Thyroid gland (tissue), 4 donors: ENCODE data around the gene C16orf89. TPM values are rescaled to one million over a fixed set of nuclear protein-coding genes. Genes with fewer than 3 reads are reported as not detected.
A peak's percentile ranks its signal among the peaks of the same experiment; 100 is the strongest.
"Not testable (repeated sequence)": the region's sequence is repeated elsewhere in the genome, so short reads cannot be mapped to it uniquely, and the experiment has no call there.

Source experiments
- DNase-seq, 2 donors: peaks; one replicate each; pipeline ENCODE4 v3.0.0-alpha.2; 2019
- H3K27ac ChIP-seq, 3 donors: fragments of 200-600 bp; sonication (generic); 1 replicate in 2 of 3; 2 replicates in 1 of 3; pipeline ENCODE4 v1.5.1; 2016 to 2019; ENCODE audit warnings: mild to moderate bottlenecking in 1 of 3, moderate library complexity in 1 of 3
- H3K27me3 ChIP-seq: fragments of 200-600 bp; sonication (generic); one replicate; pipeline ENCODE4 v1.5.1; 2019
- H3K36me3 ChIP-seq, 2 donors: fragments of 200-600 bp; sonication (generic); one replicate each; pipeline ENCODE4 v1.5.1; 2016 to 2019
- H3K4me1 ChIP-seq, 2 donors: fragments of 200-600 bp; sonication (generic); one replicate each; pipeline ENCODE4 v1.5.1; 2017 to 2019
- H3K4me3 ChIP-seq, 3 donors: fragments of 200-600 bp; sonication (generic); replicated peaks in 1 of 3; 1 replicate in 2 of 3; 2 replicates in 1 of 3; pipeline ENCODE4 v1.5.1; 2016; ENCODE audit warnings: mild to moderate bottlenecking in 1 of 3
- H3K9me3 ChIP-seq: fragments of 200-600 bp; sonication (generic); one replicate; pipeline ENCODE4 v1.5.1; 2017
- POLR2A ChIP-seq, 2 donors: fragments of 450-650 bp; IDR thresholded peaks; one replicate each; pipeline ENCODE4 v1.6.1; 2017; ENCODE audit warnings: antibody characterized with exemption in 2 of 2, mild to moderate bottlenecking in 2 of 2, moderate library complexity in 1 of 2
- WGBS, 2 donors: methylation state at CpG; one replicate each; pipeline ENCODE4 v1.1.5; 2017; 5-methylcytosine and 5-hydroxymethylcytosine counted together
- intact Hi-C: fragments of 100-400 bp; cut with DNase I; formaldehyde crosslinking; loops from one replicate; pipeline ENCODE4 v1.15.1; 2023
- total RNA-seq, 4 donors: library from RNA; depleted of rRNA; stranded (reverse); fragments of >200 nt; gene quantifications; one replicate each; pipeline ENCODE4 v1.2.3, GENCODE V29; 2016
- TF ChIP-seq, protein P1 (sequence below), 6 experiments: fragments of 200-600 bp in 3 of 6; fragments of 450-650 bp in 3 of 6; sonication (generic) in 3 of 6; IDR thresholded peaks; one replicate each; pipeline ENCODE4 v1.5.1; 2016 to 2019; ENCODE audit warnings: antibody characterized with exemption in 6 of 6, mild to moderate bottlenecking in 2 of 6, inconsistent platforms in 1 of 6, moderate library complexity in 1 of 6

Gene C16orf89, protein sequence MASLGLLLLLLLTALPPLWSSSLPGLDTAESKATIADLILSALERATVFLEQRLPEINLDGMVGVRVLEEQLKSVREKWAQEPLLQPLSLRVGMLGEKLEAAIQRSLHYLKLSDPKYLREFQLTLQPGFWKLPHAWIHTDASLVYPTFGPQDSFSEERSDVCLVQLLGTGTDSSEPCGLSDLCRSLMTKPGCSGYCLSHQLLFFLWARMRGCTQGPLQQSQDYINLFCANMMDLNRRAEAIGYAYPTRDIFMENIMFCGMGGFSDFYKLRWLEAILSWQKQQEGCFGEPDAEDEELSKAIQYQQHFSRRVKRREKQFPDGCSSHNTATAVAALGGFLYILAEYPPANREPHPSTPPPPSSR
- total RNA-seq, result 100 to 1,000 TPM; 172 to 385 (median 287) TPM

DNA sequence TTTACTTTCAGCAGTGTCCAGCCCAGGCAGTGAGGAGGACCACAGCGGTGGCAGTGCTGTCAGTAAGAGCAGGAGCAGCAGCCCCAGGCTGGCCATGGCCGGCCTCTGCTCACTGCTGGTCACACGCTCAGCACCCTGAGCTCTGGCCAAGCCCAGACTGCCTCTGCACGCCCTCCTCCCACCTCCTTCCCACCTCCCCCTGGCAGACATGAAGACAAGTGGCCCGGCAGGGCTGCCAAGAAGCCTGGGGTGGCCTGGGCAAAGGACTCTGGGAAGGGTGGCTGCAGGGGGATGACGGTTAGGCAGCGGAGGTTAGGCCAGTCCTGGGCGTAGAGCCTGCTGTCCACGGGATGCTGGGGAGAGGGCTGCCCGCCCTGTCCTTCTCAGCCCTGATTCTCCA lies at the start of gene C16orf89:
C16orf89 (minus strand) TSS at position 144 of the 400 bp plus-strand sequence; CDS start at position 96, 48 bp downstream.
- Histone ChIP-seq H3K9me3 (no peaks in the 10 kb centered on the region), H3K36me3 (no peaks in the 10 kb centered on the region), H3K27me3 (no peaks in the 10 kb centered on the region), H3K4me1 (peaks cover 13 to 18% of the 10 kb centered on the region in 2 donors), H3K27ac (peak within 1 kb of the TSS; percentile 53 to 81 (median 77)), H3K4me3 (peak within 1 kb of the TSS in 1 of 3 donors; percentile 13)
- WGBS, 2 donors, result 20 to 45% methylated on average over 6 of the region's 10 CpGs
- DNase-seq, result peak; percentile 85 to 87
- TF ChIP-seq, protein P1, sequence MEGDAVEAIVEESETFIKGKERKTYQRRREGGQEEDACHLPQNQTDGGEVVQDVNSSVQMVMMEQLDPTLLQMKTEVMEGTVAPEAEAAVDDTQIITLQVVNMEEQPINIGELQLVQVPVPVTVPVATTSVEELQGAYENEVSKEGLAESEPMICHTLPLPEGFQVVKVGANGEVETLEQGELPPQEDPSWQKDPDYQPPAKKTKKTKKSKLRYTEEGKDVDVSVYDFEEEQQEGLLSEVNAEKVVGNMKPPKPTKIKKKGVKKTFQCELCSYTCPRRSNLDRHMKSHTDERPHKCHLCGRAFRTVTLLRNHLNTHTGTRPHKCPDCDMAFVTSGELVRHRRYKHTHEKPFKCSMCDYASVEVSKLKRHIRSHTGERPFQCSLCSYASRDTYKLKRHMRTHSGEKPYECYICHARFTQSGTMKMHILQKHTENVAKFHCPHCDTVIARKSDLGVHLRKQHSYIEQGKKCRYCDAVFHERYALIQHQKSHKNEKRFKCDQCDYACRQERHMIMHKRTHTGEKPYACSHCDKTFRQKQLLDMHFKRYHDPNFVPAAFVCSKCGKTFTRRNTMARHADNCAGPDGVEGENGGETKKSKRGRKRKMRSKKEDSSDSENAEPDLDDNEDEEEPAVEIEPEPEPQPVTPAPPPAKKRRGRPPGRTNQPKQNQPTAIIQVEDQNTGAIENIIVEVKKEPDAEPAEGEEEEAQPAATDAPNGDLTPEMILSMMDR (IDR thresholded peaks at IDR 0.05), result no peak
- TF ChIP-seq POLR2A (IDR thresholded peaks at IDR 0.05), result peak in 1 of 2 donors; percentile 62
- intact Hi-C loops, result no loop called here

DNA sequence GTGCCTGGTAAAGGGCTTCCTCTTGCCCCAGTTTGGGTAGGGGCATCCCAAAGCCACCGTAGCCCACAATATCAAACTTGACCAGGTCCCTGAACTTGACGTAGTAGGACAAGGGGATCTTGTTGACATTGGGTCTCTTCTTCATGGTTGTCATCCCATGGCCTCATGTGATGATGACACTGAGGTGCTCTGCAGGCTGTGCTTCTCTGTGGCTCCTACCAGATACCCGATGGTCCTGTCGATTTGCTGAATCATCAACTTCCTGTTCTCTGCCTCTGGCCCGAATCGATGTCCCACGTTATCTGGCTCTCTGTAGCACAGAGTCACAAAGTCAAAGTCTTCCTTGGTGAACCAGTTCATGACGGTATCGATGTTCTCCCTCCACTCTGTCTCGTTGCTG lies 45.2 kb upstream of the C16orf89 start:
- H3K4me3 ChIP-seq, H3K36me3 ChIP-seq, H3K9me3 ChIP-seq, H3K27ac ChIP-seq, H3K4me1 ChIP-seq, DNase-seq, intact Hi-C loops, H3K27me3 ChIP-seq: not testable (repeated sequence)
- WGBS, 2 donors, result 88 to 94% methylated on average over 10 of the region's 10 CpGs

DNA sequence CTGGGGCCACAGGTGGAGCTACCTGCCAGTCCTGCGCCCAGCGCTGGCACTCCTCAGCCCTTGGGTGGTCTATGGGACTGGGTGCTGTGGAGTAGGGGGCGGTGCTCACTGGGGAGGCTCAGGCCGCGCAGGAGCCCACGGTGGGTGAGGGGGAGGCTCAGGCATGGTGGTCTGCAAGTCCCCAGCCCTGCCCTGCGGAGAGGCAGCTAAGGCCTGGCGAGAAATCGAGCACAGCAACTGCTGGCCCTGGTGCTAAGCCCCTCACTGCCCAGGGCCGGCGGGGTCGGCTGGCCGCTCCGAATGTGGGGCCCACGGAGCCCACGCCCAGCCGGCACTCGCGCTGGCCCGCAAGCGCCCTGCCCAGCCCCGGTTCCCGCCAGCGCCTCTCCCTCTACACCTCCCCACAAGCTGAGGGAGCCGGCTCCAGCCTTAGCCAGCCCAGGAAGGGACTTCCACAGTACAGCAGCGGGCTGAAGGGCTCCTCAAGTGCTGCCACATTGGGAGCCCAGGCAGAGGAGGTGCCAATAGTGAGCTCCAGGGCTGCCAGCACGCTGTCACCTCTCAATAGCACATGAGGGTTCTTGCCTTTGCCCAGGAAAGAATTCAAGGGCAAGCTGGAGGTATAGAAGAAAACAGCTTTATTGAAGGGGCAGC lies 42.9 kb upstream of the C16orf89 start:
- Histone ChIP-seq H3K9me3 (no peaks in the 10 kb centered on the region), H3K36me3 (no peaks in the 10 kb centered on the region), H3K4me1 (peaks cover 0 to 13% of the 10 kb centered on the region in 2 donors), H3K27ac (no peak overlapping the region), H3K4me3 (no peak overlapping the region), H3K27me3 (no peaks in the 10 kb centered on the region)
- intact Hi-C loops, result no loop called here
- peak; percentile 77 to 84 for DNase-seq
- TF ChIP-seq, protein P1 (IDR thresholded peaks at IDR 0.05), result no peak
- no peak for TF ChIP-seq POLR2A (IDR thresholded peaks at IDR 0.05)
- 80 to 89% methylated on average over 5 to 20 of the region's 27 CpGs for WGBS, 2 donors

DNA sequence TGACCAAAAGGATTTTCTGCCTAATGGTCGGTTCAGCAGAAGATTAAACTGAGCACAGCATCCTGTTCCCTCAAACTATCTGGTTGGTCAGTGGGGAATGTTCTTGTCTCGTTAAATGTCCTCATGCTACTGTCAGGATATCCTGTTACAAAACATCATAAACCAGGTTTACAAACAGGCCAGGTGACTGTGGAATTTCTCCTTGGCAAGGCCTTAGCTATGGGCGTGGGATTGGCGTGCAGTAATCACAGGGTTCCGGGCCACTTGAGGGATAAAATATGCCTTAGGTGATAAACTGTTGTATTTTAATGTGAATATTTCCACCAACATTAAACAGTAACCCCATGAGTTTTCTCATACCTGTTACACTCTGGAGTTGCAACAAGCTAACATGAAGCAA lies 39.3 kb upstream of the C16orf89 start:
- H3K27ac ChIP-seq, result peak overlapping the region in 2 of 3 donors; percentile 8 to 58
- intact Hi-C loops, H3K9me3 ChIP-seq, H3K36me3 ChIP-seq, H3K27me3 ChIP-seq, H3K4me3 ChIP-seq: not testable (repeated sequence)
- DNase-seq, result peak; percentile 58 to 74
- H3K4me1 ChIP-seq, result peaks cover 0 to 13% of the 10 kb centered on the region in 2 donors
- 28 to 44% methylated on average over 5 of the region's 5 CpGs for WGBS, 2 donors

DNA sequence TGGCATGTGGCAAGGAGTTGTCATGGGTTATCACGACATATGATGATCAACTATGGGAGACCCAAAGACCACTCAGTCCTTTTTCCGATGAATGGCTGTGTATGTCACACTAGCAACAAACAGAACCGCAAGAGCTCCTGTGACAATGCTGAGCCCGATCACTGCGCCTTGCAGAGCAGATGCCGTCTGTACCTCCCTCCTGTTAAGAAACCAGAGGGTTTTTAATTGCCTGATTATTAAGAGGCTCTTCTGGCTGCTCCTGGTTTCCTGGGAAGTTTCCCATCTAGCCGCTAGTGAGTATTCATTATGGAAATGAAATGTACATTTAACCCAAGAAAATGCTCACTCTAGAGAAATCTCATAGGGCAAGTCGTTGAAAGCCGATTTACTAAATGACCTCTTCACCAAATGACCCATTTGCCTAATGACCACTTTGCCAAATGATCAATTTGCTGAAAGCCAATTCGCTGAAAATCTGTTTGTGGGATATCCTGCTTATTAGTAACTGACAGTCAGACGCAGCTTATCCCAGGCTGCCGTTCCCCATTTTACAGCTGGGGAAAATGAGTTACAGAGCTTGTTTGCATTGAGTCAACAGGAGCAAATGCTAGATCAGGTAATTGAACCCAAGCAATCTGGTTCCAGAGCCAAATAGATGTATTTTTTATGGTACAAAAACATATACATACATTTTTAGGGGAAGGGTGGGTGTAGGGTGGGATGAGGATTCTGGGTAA lies 37.7 kb upstream of the C16orf89 start:
- H3K9me3 ChIP-seq, H3K4me3 ChIP-seq, H3K27ac ChIP-seq, H3K27me3 ChIP-seq, H3K4me1 ChIP-seq, DNase-seq, intact Hi-C loops, H3K36me3 ChIP-seq: not testable (repeated sequence)
- 86 to 89% methylated on average over 12 of the region's 12 CpGs for WGBS, 2 donors

DNA sequence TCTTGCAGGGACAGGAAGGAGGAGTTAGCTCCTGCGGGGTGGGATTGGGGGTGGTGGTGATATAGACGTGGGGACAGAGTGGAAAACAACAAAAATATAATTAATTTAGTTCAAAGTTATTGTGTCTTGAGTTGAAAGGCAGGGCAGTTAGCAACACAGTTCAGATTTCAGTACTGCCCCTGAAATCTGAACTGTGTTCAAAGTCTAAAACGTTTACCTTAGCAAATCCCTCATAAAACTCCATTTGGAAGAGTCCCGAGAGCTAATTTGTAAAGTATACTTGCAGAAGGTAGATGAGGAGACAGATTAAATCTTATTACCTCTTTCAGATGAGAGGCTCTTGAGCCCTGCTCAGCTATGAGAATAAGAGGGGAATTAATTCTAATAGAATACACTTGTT lies 33.4 kb upstream of the C16orf89 start:
- not testable (repeated sequence) for H3K4me3 ChIP-seq

More for the DNA sequence above, 33.4 kb upstream of the C16orf89 start:
- H3K36me3 ChIP-seq, intact Hi-C loops, H3K9me3 ChIP-seq, DNase-seq, H3K27me3 ChIP-seq, H3K4me1 ChIP-seq: not testable (repeated sequence)
- 10 to 12% methylated on average over 4 of the region's 4 CpGs for WGBS, 2 donors
- peak overlapping the region in 1 of 3 donors; percentile 84 for H3K27ac ChIP-seq
